Right hindlimb (tissue), 1 donor: ENCODE results near the gene OR51A7.

ENCODE experiments used
- DNase-seq: peaks from one replicate; pipeline ENCODE4 v3.0.0-alpha.2; 2018

The OR51A7 gene

DNA sequence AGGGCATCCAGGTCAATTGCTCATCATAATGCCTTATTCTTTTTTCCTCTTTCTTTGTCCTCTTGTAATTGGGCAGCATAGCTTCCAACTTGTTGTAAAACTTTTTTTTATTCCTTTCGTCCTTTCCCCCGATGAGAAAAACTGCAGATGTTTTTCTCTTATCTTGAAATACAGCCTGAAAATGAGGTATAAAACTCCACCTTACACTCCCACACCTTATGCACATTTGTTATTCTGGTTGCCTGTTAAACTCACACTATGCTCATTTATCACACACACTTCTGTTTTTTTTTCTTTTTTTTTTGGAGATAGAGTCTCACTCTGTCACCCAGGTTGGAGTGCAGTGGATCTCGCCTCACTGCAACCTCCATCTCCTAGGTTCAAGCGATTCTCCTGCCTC lies 53.8 kb downstream of the OR51A7 start:
- DNase-seq = no peak
